Retina (tissue), 1 donor: Measurements from ENCODE around the gene NR2F2.

Source experiments
- DNase-seq: peaks from one replicate; pipeline ENCODE4 v3.0.0-alpha.2; 2016

The NR2F2 gene

GRCh38 chr15:96355568-96356187, 25.2 kb downstream of the NR2F2 start:
- DNase-seq = peak; percentile 25

- DNase-seq = peak; percentile 96
These were observed 26.3 kb downstream of the NR2F2 start for GRCh38 chr15:96356494-96357455.

- peak; percentile 66 for DNase-seq
These were observed 27.7 kb downstream of the NR2F2 start for GRCh38 chr15:96358001-96358801.

DNA sequence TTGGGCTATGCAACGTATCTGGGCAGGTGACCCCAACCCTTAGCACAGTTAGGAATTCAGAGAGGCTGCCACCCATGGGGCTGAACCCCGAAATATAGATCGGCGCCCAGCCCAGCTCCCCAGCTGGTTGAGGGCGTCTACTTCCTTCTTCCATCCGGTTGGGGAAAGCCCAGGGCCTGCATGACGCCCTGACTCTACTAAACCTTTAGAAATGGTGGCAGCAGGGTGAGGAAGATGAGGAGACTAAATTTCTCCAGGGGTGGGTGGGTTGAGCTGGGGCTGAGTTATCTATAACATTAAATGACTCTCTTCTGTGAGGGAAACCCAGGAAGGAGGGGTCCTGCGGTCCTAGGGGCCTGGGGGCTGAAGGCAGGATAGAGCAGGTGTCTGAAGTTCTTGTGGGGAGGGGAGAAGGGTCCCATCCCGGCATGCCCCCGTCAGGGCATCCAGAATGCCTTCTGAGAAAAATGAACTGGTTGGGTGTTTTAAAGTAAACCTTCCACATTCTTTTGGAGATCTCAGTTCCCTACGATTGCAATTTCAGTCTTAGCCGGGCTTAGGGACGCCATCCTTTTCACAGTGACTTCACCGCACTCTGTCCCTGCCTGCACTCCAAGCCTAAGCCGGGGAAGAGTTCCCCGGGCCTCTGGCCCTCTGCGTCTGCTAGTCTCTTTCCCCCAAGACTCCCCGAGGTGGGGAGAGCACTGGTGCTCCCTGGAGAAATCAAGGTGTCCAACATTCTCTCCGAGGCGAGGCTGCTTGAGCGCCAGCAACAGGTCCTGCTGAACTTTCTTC, 28.5 kb downstream of the NR2F2 start:
- peak; percentile 59 for DNase-seq

DNA sequence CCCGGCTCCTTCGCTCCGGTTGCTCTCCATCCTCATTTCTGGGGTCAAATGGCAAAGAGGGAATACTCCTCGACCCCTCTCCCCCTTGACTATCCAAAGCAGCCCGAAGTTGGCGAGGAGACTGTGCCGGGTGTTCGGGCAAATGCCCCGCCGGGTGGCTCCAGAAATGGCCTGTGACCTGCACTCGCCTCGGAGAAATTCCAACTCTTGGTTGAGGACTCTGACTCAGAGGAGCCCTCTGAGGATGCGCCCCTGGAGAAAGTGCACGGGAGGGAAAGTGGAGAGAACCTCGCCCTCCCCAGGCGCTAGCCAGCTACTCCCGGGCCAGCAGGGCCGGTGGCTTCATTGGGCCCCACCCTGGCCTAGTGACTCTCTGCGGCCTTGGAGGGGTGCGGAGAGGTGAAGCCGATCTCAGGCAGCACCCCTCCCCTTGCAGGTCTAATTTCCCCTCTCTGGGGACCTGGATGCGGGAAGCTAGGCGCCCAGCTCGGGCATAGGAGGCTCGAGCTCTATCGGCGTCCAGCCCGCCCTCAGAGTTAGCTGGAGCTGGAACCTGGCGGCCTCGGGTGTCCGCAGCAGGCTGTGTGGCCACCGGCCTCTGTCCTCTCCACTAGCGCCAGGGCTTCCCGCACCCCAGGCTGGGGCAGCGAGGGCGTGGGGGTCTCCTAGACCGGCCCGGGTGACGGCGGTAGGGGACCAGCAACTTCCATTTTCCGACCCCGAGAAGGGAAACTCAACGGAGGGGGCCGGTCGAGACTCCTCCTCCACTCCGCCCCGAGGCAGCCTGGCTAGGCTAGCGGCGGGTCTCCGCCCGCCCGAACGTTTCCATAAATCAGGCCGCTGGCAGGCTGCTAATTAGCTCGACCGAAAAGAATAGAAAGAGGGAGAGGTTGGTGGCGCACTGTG, 29.4 kb downstream of the NR2F2 start:
- peak; percentile 75 for DNase-seq

DNA sequence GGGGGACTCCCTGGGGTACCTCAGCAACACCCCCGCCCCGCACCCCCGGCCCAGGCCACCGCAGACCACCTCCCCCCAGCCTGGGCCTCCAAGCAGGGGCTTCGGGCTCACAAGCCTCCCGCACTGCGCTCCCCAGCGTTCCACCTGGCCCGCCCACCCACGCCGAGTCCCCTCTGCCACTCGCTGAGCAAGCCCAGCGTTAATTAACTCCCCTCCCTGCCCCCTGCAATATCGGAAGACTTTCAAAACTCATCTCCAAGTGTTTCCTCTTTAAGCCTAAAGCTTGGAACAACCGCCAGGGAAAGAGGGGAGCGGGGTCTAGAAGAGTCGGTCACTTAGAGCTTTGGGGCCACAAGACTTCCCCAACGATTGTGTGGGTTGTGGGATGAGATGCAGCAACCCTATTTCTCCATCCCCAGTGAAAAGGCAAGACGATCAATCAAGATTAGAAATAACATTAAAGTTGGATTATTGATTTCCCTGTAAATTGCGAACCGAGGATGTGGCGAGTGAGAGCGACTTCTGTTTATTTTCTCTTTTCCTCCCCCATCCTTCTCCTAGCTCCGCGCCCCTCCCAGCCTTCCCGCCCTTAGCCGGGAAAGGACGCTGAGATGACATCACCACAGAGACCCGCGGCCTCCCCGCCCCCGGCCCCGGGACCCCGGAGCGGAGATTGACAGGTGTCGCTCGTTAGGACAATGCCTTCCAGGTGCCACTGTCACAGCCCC, 30.2 kb downstream of the NR2F2 start:
- peak; percentile 64 for DNase-seq

GRCh38 chr15:96361309-96362010, 31.0 kb downstream of the NR2F2 start:
- DNase-seq = peak; percentile 77

DNA sequence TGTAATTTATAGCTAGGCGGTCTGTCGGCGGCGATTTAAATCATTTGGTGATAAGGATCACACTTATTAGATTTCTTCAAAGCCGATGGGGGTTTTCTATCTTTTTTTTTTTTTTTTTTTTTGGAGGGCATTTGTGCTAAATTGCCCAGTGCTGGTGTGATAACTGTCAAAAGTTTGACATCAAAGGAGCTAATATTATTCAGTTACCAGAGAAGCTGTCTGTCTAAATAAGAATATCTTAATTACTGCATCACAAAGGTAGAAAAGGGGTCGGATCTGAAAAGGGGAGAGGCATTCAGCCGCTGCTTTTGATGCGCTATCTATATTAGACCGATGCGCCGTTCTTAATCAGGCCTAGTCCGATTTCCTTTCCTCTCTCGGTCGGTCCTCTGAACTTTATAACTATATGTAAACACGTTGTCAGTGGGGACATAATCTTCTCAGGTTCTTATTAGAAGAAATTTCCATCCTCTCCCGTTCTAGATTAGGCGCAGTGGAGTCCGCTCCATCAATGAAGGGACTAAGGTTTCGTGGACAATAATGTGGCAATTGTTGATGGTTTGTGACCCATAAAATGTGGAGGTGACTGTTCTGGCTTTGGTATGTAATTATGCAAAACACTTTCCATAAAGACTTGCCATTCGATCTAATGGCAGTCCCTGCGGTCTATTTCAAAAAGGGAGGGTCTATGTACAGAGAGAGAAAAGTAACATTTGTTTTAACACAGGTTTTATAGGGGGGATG, 31.7 kb downstream of the NR2F2 start:
- peak; percentile 83 for DNase-seq

DNA sequence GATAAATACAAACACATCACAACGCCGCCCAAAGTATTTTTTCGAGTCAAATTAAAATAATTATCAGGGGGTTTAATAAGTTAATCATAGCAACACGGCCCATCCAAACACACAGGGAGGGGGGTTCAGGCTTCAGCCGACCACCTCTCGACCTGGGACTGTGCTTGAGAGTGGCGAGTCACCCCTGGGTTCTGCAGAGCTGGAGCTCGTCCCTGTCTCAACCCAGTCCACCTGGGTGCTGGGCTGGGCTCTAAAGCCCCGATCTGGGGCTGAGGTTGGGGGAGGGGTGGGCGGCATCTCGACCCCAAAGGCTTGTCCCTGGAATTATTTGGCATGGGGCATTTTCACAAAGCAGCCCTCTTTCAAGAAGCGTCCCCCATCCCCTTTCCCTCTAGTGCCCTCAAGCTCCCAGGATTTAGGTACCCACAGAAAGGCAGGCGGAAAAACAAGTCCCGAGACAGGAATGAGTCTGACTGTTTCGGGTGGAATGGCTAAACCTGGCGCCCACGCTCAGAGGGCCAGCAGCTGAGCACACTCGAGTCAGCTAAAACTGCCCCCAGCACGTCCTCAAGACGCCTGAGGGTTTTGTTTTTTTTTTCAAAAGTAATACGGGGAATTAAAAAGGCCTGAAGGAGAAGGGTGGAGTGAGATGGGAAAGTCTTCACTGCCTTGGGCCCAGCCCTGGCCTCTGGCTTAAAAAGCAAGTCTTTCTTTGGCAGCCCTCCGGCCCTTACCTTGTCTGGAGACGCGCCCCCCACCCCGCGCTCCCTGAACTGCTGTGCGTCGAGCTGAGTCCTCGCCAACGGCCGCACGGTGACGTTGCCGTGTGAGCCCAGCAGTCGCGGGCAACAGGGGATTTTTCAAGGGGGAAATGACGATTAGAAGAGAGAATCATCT, 32.5 kb downstream of the NR2F2 start:
- peak; percentile 72 for DNase-seq

DNA sequence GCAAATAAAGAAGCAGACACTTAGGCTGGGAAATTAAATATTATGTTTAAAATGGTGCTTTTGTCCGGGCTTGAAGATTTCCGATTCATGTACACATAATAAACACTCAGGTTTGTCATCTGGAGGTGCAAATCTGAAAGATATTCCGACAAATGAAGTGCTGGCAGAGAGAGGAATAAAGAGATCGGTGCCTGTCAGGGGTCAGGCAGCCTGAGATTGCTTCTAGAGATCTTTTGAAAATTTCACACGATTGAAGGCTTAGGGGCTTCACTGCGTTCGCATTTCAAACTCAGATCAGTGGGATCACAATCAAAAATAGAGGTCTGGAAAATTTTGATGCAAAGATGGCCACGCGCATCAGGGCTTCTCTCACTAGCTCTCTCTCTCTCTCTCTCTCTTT, 33.2 kb downstream of the NR2F2 start:
- peak; percentile 52 for DNase-seq

DNA sequence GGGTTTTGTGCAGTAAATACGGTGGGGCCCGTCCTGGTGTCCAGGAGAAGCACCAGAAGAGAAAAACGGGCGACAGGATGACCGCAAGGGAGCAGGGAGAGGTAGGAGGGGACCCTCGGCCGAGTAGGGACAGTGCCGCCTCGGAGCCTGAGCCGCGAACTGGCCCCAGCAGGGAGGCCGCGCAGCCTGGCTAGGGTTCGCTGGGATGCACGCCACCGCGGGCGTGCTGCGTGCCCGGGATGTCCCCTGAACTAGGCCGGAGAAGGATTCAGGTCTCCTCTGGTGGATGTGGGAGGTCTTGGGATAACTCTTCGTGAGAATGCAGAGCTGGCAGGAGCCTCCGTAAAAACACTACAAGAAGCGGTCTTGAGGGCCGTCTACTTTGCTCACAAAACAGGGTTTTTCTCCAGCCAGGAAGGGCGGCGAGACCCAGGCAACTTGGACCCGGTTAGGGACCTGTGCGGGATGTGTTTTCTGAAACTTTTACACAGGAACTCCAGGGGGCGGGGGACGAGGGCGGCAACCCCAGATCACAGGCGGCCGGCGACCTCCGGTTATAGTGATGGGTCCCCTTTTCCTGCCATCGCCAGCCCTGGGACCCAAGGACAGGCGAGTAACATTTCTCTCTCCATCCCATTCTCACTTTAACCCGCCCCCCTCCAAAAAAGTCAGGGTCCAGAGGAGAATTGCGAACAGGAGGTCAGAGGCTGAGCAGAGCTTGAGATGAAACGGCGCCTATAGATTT, 35.5 kb downstream of the NR2F2 start:
- peak; percentile 75 for DNase-seq

GRCh38 chr15:96366526-96366877, 36.0 kb downstream of the NR2F2 start:
- peak; percentile 62 for DNase-seq

- peak; percentile 39 for DNase-seq
These were observed 37.1 kb downstream of the NR2F2 start for GRCh38 chr15:96367311-96368200.

- DNase-seq = no peak
These were observed 38.9 kb downstream of the NR2F2 start for GRCh38 chr15:96369351-96369750.

- DNase-seq = peak; percentile 27
These were observed 39.5 kb downstream of the NR2F2 start for GRCh38 chr15:96369825-96370621.
